LoVo (cell line): Measurements from ENCODE around the gene SULT1A1.

Experiments used
- DNase-seq: peaks from one replicate; pipeline ENCODE4 v3.0.0-alpha.2; 2016; ENCODE audit warnings: low spot score

Gene SULT1A1

GRCh38 chr16:28558456-28558855 lies 51.4 kb downstream of the SULT1A1 start:
- DNase-seq, result no peak

- DNase-seq, result no peak
Observed at GRCh38 chr16:28556914-28557320, 52.9 kb downstream of the SULT1A1 start.

- no peak for DNase-seq
Observed at GRCh38 chr16:28555561-28555960, 54.3 kb downstream of the SULT1A1 start.
